K562 (cell line): ENCODE measurements around the gene CD84. TPM values are rescaled to one million over a fixed set of nuclear protein-coding genes. Genes with fewer than 3 reads are reported as not detected.

ENCODE experiments used
- BRD9 ChIP-seq: fragments of 450-650 bp; IDR thresholded peaks from 2 replicates; pipeline ENCODE4 v1.6.1; 2018; ENCODE audit warnings: low read depth; ENCODE audit not compliant: partially characterized antibody
- ETS2 ChIP-seq: IDR thresholded peaks from 2 replicates; pipeline ENCODE4 v1.6.1; 2016; ENCODE audit warnings: borderline replicate concordance, missing genetic modification characterization, mild to moderate bottlenecking, moderate library complexity, missing compliant biosample characterization; ENCODE audit not compliant: poor library complexity, severe bottlenecking
- FOXJ2 ChIP-seq: fragments of 200-800 bp; sonication (Bioruptor generic); IDR thresholded peaks from 2 replicates; pipeline ENCODE4 v1.6.1; 2016; ENCODE audit warnings: missing genetic modification characterization, missing compliant biosample characterization
- IFI16 ChIP-seq: fragments of 250-450 bp; sonication (Bioruptor Pico); IDR thresholded peaks from 2 replicates; pipeline ENCODE4 v2.1.2; 2022; ENCODE audit warnings: mild to moderate bottlenecking, inconsistent platforms
- MAFF ChIP-seq: IDR thresholded peaks from 2 replicates; pipeline ENCODE4 v1.6.1; 2012; ENCODE audit warnings: low read length, improper control_type of control experiment
- RBM17 ChIP-seq: fragments of 200-400 bp; formaldehyde crosslinking; IDR thresholded peaks from 2 replicates; pipeline ENCODE4 v1.6.1; 2017; ENCODE audit warnings: low read depth, mild to moderate bottlenecking, low read length, borderline replicate concordance
- SMAD4 ChIP-seq: fragments of 250-450 bp; sonication (Bioruptor Pico); conservative IDR thresholded peaks from 2 replicates; pipeline ENCODE4 v1.8.0; 2021; ENCODE audit warnings: inconsistent platforms, mild to moderate bottlenecking, moderate library complexity
- SMARCA5 ChIP-seq: fragments of 450-650 bp; IDR thresholded peaks from 2 replicates; pipeline ENCODE4 v1.6.1; 2016
- TEAD1 ChIP-seq, 2 experiments: fragments of 450-650 bp in 1 of 2; sonication (generic) in 1 of 2; formaldehyde crosslinking; IDR thresholded peaks; 2 replicates each; pipeline versions ENCODE4 v1.4.0 to v1.8.0; 2020 to 2022; ENCODE audit warnings: mild to moderate bottlenecking in 2 of 2, missing genetic modification reagents in 1 of 2
- YY1 ChIP-seq, 3 experiments: IDR thresholded peaks; 2 replicates each; pipeline ENCODE4 v1.6.1; 2011; ENCODE audit warnings: low read length in 2 of 3, mild to moderate bottlenecking in 2 of 3, moderate library complexity in 2 of 3, borderline replicate concordance in 1 of 3, control low read depth in 1 of 3, low read depth in 1 of 3; ENCODE audit not compliant: insufficient read depth in 3 of 3, insufficient replicate concordance in 2 of 3, control insufficient read depth in 1 of 3, insufficient read length in 1 of 3; ENCODE audit errors: extremely low read depth in 1 of 3
- ZBED1 ChIP-seq: IDR thresholded peaks from 2 replicates; pipeline ENCODE4 v1.6.1; 2014
- ZNF197 ChIP-seq: fragments of 200-800 bp; sonication (Bioruptor generic); IDR thresholded peaks from 2 replicates; pipeline ENCODE4 v1.6.1; 2016; ENCODE audit warnings: low read depth, missing genetic modification characterization, missing compliant biosample characterization
- ZNF444 ChIP-seq: fragments of 250-450 bp; sonication (Bioruptor Pico); IDR thresholded peaks from 2 replicates; pipeline ENCODE4 v1.4.0; 2020; ENCODE audit warnings: mild to moderate bottlenecking, moderate library complexity
- ZNF512 ChIP-seq: IDR thresholded peaks from 2 replicates; pipeline ENCODE4 v1.6.1; 2016; ENCODE audit warnings: missing genetic modification characterization, missing compliant biosample characterization
- ZNF76 ChIP-seq: fragments of 250-450 bp; sonication (Bioruptor Pico); IDR thresholded peaks from 2 replicates; pipeline ENCODE4 v1.4.0; 2020; ENCODE audit warnings: mild to moderate bottlenecking, moderate library complexity, borderline replicate concordance
- polyA plus RNA-seq, 8 experiments: library from polyadenylated mRNA; depleted of rRNA in 4 of 8; stranded (reverse) in 5 of 8; unstranded in 3 of 8; fragments of >200 nt; fragmentation: Nextera tagmentation in 2 of 8; fragmentation: Illumina TruSeq in 1 of 8; extraction: Ambion mirVana in 2 of 8; extraction: Trizol in 1 of 8; gene quantifications; 2 replicates each; pipeline versions ENCODE4 v1.2.1 to v1.2.3, GENCODE V29; 2011 to 2014; ENCODE audit warnings: inconsistent platforms in 1 of 8, missing spikeins in 1 of 8
- total RNA-seq, 7 experiments: library from RNA; depleted of rRNA in 6 of 7; stranded (reverse); fragments of >200 nt in 6 of 7; fragmentation: Illumina TruSeq in 2 of 7; extraction: Trizol in 2 of 7; gene quantifications; 2 replicates each; pipeline versions ENCODE4 v1.2.1 to v1.2.3, GENCODE V29; 2011 to 2021; ENCODE audit warnings: low replicate concordance in 1 of 7
- TF ChIP-seq, protein P1 (sequence below): sonication (generic); formaldehyde crosslinking; IDR thresholded peaks from 2 replicates; pipeline ENCODE4 v1.8.0; 2022; ENCODE audit warnings: missing genetic modification reagents, mild to moderate bottlenecking, borderline replicate concordance
- TF ChIP-seq, protein P2 (sequence below): fragments of 250-450 bp; sonication (Bioruptor Pico); IDR thresholded peaks from 2 replicates; pipeline ENCODE4 v1.4.0; 2020; ENCODE audit warnings: mild to moderate bottlenecking, moderate library complexity

The CD84 gene
- total and polyA plus RNA-seq, 9 of the 15 experiments (the other 6 are each of a cell fraction or from before 2014, with no cell fraction given): 0.82 to 6.8 (median 2.0) TPM

GRCh38 chr1:160548960-160549664 lies 30.2 kb downstream of the CD84 start (continued):
- TF ChIP-seq, protein P1, sequence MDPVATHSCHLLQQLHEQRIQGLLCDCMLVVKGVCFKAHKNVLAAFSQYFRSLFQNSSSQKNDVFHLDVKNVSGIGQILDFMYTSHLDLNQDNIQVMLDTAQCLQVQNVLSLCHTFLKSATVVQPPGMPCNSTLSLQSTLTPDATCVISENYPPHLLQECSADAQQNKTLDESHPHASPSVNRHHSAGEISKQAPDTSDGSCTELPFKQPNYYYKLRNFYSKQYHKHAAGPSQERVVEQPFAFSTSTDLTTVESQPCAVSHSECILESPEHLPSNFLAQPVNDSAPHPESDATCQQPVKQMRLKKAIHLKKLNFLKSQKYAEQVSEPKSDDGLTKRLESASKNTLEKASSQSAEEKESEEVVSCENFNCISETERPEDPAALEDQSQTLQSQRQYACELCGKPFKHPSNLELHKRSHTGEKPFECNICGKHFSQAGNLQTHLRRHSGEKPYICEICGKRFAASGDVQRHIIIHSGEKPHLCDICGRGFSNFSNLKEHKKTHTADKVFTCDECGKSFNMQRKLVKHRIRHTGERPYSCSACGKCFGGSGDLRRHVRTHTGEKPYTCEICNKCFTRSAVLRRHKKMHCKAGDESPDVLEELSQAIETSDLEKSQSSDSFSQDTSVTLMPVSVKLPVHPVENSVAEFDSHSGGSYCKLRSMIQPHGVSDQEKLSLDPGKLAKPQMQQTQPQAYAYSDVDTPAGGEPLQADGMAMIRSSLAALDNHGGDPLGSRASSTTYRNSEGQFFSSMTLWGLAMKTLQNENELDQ (CRISPR knock-in tag): no peak
- no peak; a peak in 1 of 4 replicates for TF ChIP-seq TEAD1 (CRISPR knock-in tag; IDR thresholded peaks at IDR 0.05)
- no peak for TF ChIP-seq MAFF
- peak; percentile 53 for TF ChIP-seq BRD9
- no peak for TF ChIP-seq IFI16 (CRISPR knock-in tag)
- TF ChIP-seq ZBED1: no peak
- TF ChIP-seq ZNF76 (CRISPR knock-in tag): no peak
- no peak for TF ChIP-seq SMARCA5
- TF ChIP-seq RBM17: no peak
- TF ChIP-seq ZNF512: no peak
- TF ChIP-seq, protein P2, sequence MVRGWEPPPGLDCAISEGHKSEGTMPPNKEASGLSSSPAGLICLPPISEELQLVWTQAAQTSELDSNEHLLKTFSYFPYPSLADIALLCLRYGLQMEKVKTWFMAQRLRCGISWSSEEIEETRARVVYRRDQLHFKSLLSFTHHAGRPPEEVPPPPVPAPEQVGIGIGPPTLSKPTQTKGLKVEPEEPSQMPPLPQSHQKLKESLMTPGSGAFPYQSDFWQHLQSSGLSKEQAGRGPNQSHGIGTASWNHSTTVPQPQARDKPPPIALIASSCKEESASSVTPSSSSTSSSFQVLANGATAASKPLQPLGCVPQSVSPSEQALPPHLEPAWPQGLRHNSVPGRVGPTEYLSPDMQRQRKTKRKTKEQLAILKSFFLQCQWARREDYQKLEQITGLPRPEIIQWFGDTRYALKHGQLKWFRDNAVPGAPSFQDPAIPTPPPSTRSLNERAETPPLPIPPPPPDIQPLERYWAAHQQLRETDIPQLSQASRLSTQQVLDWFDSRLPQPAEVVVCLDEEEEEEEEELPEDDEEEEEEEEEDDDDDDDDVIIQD (CRISPR knock-in tag): no peak
- TF ChIP-seq YY1 (IDR thresholded peaks at IDR 0.05; ENCODE audit: borderline replicate concordance in 1 of 3, control insufficient read depth in 1 of 3, extremely low read depth in 1 of 3, insufficient read depth in 3 of 3, insufficient read length in 1 of 3, insufficient replicate concordance in 2 of 3, low read depth in 1 of 3, low read length in 2 of 3): no peak
- no peak for TF ChIP-seq FOXJ2 (tag)
- peak; percentile 53 for TF ChIP-seq SMAD4 (CRISPR knock-in tag)
- no peak for TF ChIP-seq ETS2
- peak; percentile 80 for TF ChIP-seq ZNF197 (CRISPR knock-in tag)
- TF ChIP-seq ZNF444: 0 out of 2 replicates have a peak, but pooled peaks have one; percentile 40
